Measurements from ENCODE around the gene ICE2.

The ICE2 gene, protein sequence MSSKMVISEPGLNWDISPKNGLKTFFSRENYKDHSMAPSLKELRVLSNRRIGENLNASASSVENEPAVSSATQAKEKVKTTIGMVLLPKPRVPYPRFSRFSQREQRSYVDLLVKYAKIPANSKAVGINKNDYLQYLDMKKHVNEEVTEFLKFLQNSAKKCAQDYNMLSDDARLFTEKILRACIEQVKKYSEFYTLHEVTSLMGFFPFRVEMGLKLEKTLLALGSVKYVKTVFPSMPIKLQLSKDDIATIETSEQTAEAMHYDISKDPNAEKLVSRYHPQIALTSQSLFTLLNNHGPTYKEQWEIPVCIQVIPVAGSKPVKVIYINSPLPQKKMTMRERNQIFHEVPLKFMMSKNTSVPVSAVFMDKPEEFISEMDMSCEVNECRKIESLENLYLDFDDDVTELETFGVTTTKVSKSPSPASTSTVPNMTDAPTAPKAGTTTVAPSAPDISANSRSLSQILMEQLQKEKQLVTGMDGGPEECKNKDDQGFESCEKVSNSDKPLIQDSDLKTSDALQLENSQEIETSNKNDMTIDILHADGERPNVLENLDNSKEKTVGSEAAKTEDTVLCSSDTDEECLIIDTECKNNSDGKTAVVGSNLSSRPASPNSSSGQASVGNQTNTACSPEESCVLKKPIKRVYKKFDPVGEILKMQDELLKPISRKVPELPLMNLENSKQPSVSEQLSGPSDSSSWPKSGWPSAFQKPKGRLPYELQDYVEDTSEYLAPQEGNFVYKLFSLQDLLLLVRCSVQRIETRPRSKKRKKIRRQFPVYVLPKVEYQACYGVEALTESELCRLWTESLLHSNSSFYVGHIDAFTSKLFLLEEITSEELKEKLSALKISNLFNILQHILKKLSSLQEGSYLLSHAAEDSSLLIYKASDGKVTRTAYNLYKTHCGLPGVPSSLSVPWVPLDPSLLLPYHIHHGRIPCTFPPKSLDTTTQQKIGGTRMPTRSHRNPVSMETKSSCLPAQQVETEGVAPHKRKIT

DNA sequence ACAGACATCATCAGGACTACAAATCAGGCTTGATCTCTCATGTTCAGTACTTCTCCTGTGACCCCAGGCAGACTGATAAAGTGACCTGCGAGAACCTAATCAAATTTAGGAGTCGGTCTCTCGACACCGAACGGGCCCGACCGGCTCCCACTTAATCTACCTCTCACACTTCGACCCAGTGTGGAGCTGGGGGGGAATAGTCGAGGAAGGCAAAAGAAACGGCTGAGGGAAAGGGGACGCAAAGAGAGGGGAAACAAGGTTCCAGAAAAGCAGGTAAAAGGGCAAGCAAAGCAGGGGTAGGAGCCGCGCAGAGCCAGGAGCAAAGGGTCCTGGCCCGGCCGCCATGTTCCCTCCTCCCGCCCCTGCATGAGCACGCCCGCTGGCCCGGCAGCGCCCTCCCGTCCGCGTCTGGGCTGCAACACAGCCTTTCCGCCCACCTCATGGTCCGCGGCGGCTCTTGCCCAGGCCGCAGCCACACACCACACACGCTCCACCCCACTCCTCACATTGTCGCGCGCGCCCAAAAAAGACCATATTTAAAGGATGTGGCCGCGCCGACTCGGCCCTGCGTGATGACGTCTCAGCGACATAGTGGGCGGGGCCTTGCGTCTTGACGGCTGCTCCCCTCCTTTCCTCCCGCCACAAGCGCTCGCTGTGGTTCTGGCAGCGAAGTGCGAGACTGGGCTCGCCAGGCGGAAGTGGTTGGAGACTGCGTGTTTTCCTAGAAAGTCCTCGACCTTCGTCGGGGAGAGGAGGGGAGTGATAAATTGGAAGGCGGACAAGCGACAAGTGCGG, at the start of gene ICE2:
Gene ICE2 (minus strand): TSS at position 577 of the 795 bp plus-strand sequence. CDS start 1,165 bp downstream, outside the sequence.
- peak; percentile 92 for DNase-seq

DNA sequence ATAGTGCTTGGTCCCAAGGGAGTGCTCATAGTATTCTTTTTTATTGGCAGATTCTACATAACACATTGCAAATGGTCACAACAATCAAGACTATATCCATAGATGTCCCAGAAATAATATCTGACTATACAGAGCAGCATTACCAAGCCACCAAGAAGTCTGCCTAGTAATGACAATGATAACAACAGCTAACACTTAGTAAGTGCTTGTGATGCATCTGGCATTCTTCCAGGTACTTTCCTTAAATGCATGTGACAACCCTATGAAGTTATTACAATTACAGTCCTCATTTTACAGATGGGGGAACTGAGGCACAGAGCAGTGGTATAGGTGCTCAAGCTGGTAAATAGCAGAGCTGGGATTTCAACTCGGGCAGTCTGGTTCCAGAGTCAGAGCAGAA, 49.6 kb upstream of the ICE2 start:
- no peak for DNase-seq

DNA sequence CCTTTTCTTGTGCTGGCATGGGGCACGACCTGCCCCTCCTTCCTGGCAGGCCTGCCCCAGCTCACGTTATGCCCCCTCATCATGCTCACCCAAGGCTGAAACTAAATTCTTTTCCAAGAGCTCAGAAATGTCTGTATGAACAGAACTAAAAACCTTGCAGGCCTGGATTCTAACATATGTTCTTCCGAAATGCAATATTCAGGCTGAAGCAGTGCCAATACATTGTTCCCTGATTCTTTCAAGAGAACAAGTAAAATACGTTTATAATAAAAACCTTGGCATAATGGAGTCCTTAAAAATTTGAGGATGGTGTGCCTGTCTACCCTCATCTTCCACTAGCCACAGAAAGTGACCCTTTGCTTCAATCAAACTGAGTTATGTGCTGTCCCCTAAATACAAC, 48.5 kb upstream of the ICE2 start:
- no peak for DNase-seq

DNA sequence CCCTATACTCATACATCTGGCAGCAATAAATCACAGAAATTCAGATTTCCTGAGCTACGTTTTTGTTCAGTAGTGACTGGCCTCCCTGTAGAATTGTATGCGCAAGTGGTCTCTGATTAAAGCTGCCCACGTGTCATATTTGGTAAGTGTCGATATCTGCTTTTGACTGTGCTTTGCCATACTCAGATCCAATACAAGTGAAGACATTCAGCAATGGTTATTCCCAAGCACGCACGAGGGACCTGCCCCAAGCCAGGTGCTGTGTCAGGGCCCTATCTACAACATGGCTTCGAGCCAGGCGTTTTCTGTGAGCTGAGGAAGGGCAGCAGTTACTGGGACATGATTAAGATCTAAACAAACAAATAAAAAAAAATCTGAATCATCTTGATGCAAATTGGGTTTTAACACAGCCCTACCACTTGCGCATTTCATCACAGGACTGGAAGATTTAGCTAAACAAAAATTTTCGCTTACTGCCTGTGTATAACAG, 47.2 kb upstream of the ICE2 start:
- no peak for DNase-seq

DNA sequence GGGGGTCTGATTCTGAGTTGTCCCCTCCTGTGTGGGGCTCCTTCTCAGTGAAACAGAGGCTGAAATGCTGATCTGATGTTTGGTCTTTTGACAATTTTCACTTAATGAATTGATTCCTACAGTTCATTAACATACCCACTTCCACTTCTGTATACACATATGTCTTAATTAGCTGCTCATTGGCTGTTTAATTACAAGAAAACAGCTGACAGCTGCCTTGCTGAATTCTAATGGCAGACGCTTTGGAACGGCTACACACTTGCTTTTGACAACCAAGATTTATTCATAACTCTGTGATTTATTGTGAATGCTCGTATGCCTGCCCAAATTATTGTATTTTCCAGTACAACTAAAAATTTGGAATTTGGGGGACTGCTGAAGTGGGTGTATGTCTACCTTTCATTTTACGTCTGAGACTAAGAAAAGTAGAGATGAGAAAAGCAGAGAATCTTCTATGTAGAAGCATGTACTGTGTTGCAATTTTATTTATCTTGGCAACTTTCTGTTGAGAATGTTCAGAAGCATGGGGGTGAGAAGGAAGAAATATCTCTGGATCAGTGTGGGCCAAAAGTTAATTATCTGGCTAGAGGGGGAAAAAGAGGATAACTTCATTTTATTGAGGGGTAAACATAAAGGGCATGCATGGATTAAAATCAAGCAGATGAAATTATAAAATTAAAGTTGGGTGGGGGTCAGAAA, 46.5 kb upstream of the ICE2 start:
- DNase-seq, result no peak

DNA sequence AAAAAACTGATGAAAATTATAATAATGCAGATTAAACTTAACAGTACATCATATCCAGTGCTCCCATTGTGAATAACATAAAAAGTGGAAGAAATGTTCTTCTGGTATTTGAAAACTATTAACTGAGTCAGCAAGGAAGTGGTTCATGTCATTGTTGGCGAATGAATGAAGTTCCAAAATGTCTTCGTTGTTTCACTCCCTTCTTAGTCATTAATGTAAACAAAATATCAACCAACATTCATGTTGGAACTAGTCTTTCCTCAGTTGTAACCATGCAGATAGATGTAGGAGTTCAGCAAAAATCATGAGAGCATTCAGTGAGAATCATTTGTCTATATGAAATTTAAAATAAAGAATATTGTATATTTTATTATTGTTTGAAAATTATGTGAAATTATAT, 44.1 kb upstream of the ICE2 start:
- no peak for DNase-seq

DNA sequence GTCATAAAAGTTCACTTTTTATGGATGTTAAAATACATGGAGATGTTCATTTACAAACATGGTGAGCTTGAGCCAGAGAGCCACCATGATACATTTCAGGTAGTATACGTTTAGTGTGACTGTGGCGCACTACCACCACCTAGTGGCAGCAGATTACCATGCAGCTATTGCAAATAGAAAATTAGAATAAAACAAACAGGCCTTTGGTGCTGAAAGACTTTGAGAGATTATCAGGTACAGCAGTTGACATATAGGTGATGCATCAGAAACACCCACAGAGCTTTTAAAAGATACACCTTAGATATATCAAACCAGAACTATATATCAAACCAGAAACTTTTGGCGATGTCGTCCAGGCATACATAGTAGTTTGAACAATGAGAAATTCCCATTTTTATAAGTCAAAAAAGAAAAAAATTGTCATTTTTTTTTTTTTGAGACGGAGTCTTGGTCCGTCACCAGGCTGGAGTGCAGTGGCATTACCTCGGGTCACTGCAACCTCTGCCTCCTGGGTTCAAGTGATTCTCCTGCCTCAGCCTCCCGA, 42.0 kb upstream of the ICE2 start:
- DNase-seq, result peak; percentile 57

DNA sequence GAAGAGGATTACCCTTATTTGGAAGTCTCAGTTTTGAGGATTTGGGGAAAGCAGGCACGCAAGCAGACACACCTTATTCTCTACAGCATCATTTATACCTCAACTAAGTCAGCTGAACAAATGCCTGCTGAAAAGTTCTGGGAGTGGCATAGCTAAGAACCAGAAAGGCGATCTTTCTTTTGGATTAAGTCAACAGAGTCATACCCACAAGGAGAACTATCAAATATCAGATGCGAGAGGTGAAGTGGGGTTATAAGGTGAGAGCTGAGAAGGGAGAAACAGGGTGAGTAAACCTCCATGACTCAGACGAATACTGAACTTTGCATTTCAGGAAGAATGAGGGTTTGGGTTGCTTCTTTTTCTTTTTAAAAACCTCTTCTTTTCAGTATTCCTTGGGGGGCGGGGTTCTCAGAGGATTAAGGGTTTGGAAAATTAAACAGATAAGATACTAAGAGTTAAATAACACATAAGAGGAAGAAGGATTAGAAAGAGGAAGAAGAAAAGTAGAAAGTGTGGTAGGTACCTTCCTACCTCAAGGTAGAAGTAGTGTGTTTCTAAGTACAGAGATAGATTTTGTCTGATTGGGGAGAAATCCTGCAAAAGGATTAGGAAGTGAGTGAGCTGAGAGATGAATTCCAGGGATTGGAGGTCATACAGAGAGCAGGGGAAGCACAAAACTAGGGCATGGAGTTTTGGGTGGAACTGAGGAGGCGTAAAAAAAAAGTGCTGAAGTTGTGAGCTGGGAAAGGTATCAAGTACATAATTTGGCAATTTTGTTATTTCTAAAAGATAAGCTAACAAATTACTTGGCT, 41.3 kb upstream of the ICE2 start:
- no peak for DNase-seq

DNA sequence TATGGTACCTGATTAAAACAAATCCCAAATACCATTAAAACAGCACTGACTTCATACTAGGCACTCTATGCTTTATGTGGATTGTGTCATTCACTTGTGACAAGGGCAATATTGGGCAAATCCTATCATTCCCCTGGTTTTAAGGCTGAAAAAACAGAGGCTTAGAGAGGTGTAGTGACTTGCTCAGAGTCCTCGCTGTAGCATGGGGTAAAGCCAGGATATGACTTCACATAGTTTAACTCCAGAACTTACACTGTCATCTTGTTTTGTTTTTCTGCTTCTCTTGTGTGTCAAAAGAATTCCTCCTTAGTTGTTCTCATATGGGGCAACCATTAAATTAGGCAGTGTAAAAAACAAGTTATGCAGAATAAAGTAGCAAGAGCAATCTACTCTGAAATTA, 40.3 kb upstream of the ICE2 start:
- DNase-seq, result no peak

DNA sequence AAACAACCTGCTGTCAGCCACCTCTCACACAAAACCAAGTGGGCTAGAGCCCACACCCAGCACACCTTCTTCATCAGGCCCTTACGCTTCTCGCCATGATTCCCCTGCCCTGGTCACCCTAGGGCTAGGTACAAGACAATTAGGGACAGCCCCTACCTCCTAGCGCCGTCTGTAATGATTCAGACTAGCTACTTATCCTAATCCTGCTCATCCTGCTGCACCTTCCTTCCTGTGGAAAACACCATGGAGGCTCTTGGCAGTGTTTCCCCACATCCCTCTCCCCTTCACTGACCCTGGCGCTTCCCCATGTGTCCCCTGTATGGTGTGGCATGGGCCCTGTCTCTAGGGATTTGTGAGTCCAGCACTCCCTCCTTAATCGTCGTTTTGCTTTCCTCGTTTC, 39.6 kb upstream of the ICE2 start:
- DNase-seq, result no peak

DNA sequence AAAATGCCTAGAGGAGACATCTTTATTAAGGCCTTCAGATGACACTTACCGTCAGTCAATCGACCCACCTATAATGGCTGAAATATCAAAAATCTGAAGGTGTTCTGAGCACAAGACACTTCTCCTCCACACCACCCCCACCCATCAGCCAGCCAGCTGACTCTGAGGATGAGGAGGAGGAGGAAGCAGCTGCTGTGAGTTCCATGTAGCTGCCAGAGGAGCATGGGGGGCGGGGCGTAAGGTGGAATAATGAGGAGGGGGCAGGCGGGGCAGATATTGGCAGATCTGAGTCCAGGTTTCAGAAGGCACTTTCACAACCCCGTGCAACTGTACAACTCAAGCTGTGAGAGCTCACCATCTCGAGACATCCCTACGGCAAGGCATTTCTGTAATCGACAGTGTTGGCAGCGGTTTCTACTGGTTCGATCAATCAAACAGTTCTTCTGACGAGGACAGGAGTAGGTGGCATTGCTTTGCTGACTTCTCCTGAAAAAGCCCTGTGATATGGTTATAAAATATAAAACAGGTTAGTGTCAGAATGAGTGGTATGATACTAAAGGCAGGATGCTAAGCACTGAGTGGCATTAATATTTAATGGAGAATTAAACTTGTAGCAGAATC, 35.4 kb upstream of the ICE2 start:
- DNase-seq, result no peak

DNA sequence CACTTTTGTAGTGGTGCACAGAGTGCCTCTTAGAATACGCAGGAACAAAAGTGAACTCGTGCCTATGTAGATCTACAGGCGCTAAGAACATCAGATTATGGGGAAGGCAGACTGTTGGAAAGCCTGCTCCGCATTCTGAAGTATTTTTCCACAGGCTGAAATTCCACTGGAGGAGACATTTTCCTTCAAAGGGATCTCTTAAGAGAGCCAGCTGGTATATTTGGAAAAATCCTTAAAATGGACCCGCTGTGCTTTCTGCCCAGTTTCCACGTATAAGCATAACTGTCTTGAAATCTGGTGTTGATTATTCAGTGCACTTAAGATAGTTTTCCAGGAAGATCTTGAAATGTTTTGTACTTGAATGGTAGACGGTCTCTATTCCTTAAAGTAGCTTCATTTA, 34.7 kb upstream of the ICE2 start:
- no peak for DNase-seq

DNA sequence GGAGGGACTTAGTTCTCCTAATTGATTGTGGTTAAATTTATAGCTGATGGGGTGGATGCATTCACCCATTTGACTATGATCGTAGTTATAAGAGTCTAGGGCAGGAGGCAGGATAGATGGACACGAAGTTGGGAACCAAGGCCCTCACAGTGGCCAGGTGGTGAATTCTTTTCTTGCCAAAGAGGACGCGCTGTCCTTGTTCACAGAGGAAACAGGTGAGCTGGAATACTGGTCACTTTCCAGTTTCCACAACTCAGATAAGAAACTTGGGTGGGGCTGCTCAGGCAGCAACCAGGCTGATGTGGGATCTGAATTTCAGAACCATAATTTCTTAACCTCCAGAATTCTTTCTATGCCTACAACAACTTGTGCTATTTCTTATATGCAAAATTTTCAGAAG, 34.0 kb upstream of the ICE2 start:
- no peak for DNase-seq

DNA sequence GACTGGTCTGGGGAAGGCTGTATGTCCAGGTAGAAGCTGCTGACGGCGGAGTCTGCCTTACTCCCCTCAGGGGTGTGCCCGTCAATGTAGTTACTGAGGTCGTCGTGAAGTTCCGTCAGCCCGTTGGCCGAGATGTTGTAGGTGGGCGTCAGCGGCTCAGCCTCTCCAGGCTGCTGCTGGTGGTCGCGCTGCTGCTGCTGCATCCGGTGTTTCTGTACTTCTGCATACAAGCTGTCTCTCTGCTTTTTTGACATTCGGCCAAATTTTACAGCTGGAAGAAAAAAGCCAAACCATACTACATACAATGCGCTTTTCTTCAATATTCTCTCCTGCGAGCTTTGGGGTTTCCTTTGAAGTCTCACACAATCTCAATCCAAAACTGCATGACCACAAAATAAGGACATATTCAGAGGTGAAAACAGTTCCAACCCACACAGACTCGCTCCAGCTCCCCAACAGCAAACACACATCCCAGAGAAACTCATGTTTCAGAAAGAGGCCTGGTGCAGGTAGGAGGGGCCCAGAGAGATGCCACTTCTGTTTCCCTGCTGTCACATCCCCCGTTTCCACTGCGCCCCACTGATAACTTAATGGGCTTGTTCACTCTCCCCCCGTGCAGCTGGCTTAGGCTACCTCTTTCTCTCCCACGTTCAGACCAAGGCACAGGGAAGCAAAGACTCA, 32.5 kb upstream of the ICE2 start:
- DNase-seq, result no peak

DNA sequence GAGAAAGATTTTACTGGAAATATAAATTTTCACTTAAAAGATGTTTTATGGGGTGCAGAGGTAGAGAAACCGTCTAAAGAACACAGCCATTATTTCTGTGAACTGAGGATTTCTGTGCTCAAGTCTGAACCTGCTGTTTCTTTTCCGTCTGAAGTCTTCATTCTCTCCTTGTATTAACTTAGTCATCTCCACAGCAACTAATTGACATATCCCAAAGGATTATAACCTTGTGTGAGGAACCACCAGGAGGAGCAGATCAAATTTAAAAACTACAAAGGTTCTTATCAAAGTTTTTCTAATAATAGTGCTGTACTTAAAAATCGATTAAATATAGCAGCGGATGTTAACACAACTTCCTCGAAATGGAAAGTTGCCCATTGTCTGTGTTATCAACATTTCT, 31.1 kb upstream of the ICE2 start:
- no peak for DNase-seq

DNA sequence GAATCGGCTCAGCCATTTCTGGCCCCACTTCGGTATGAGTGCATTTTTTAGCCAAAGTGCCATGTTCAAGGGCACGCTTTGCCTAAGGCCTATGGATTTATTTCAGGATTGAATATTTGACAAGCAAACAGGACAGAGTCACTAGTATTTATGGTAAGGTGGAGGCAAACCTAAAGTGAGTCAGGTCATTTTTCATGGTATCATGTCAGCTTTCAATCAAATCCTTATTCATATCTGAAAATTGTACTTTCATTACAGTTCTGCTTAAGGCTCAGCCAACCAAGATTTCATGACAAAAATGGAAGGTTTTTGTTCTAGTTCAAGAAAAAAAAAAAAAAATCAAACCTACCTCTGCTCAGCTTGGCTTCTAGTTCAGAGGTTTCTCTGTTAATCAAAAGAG, 30.5 kb upstream of the ICE2 start:
- no peak for DNase-seq

DNA sequence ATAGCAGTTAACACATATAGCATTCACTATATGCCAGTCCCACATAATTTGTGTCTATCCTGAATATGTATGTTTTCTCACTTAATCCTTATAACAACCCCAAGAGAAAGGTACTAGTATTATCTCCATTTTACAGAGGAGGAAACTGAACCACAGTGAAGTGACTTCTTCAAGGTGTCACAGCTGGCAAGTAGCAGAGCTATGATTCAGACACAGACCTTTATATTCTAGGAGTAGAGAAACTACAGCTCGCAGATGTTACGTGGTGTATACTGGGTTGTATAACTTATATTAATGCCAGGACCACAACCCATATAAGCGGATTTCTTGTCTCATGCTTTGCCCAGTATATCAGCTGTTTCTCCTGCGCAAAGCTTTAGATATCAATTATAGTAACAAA, 29.5 kb upstream of the ICE2 start:
- DNase-seq, result no peak

DNA sequence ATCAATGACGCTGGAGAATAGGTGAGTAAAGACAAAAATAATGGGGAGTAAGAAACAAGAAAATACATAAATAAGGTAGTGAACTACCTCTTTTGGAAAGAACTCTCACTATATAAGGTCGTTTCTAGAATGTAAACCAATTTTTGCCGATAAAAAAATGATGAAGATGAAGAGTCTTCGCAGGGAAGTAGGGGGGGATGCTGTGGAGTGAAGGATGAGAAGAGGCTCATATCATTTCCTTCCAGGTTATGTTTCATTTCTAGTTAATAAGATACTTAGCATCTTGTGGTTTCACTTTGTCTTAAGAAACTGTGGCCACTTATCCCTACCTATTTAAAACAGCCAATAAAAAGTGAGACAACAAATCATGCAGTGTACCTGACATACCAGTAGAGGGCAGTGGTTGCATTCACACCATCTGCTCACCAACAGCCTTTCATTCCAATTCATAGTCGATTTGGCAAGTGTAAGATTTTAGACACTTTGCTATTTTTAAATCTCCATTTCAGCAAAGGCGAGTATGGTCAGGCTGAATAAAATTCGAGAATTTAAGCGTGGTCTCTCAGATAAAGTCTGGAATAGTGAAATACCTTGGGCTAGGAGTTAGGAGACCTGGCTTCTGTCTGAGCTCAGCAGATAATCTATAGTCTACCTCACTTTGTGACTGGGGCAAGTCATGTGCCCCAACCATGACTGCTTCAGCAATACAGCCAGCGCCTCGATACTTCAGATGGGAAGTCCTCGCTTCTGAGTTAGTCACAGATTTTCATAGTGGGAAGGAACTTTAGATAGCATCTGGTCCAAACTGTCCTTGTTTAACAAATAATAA, 28.9 kb upstream of the ICE2 start:
- peak; percentile 25 for DNase-seq

DNA sequence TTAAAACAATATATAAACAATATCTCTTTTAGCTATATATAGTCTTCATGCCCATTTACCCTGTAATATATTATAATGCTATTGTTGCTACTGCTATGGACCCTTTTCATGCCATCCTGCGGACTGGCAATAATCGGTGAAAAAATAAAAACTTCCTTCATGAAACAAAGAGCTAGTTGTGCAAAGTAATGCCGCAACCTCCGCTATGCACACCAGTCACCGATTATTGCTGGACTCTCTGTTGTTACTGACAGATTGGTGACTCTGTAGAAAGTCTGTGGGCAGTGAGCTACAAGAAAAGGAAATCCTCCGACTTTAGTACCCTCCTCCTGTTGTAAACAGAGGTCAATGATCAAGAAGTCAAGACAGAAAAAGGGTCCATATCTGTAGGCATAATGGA, 17.9 kb upstream of the ICE2 start:
- no peak for DNase-seq
